RWPE2 (cell line): Measurements from ENCODE around the gene SMYD4.
"Not testable (repeated sequence)": the region's sequence is repeated elsewhere in the genome, so short reads cannot be mapped to it uniquely, and the experiment has no call there.

Experiments used
- ATAC-seq: fragments of 200-7000 bp; cut with Tn5 transposase; 3 replicates; pipeline ENCODE4 v1.9.1; 2021; ENCODE audit warnings: low read depth
- DNase-seq: peaks from one replicate; pipeline ENCODE4 v3.0.0-alpha.2; 2020; ENCODE audit warnings: low spot score
- H3K27ac ChIP-seq: fragments of 450-650 bp; 2 replicates; pipeline ENCODE4 v1.5.1; 2017; ENCODE audit warnings: mild to moderate bottlenecking; ENCODE audit not compliant: poor library complexity, severe bottlenecking
- H3K27me3 ChIP-seq: fragments of 250-450 bp; sonication (Bioruptor Pico); 2 replicates; pipeline ENCODE4 v1.5.1; 2021; ENCODE audit warnings: mild to moderate bottlenecking, moderate library complexity; ENCODE audit not compliant: insufficient read depth, poor library complexity, severe bottlenecking
- H3K36me3 ChIP-seq: fragments of 250-450 bp; sonication (Bioruptor Pico); 2 replicates; pipeline ENCODE4 v1.5.1; 2020; ENCODE audit warnings: low read depth, mild to moderate bottlenecking, moderate library complexity
- H3K4me1 ChIP-seq: fragments of 250-450 bp; sonication (Bioruptor Pico); 2 replicates; pipeline ENCODE4 v1.5.1; 2021; ENCODE audit warnings: mild to moderate bottlenecking, moderate library complexity; ENCODE audit not compliant: insufficient read depth, poor library complexity, severe bottlenecking
- H3K4me3 ChIP-seq: fragments of 250-450 bp; sonication (Bioruptor Pico); 2 replicates; pipeline ENCODE4 v1.5.1; 2021; ENCODE audit warnings: mild to moderate bottlenecking, moderate library complexity; ENCODE audit not compliant: severe bottlenecking
- H3K9me3 ChIP-seq: fragments of 250-450 bp; sonication (Bioruptor Pico); 2 replicates; pipeline ENCODE4 v1.5.1; 2021; ENCODE audit warnings: mild to moderate bottlenecking, moderate library complexity; ENCODE audit not compliant: severe bottlenecking
- TF ChIP-seq, protein P1 (sequence below): fragments of 450-650 bp; IDR thresholded peaks from one replicate; pipeline ENCODE4 v1.5.1; 2017; ENCODE audit warnings: mild to moderate bottlenecking, moderate library complexity; ENCODE audit not compliant: poor library complexity, severe bottlenecking

The SMYD4 gene

DNA sequence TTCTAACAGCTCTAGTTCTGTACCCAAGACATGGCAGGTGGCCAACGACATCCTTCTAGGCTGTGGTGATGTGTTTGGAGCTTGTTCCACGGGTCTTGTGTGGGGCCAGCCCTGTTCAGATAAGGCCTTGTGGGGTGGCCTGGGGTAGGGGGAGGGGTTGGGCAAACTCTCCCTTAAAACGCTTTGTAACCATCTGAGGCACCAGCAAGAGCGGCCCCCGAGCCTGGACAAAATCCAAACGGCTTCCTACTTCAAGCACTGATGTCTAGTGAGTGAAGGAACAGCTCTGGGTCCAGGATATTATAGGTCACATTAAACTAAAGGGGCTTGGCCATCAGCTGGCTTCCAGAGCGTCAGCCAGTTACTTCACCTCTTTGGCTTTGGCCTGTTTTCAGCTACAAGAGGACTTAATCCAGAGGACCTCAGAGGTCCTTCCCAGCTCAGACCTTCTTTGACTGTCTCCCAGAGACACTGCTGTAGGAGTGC, 56.0 kb downstream of the SMYD4 start:
- H3K9me3 ChIP-seq: no peaks in the 10 kb centered on the region
- DNase-seq: no peak
- peaks cover 14% of the 10 kb centered on the region for H3K4me1 ChIP-seq
- H3K27ac ChIP-seq: no peak overlapping the region
- peaks cover 29% of the 10 kb centered on the region for H3K36me3 ChIP-seq
- no peak overlapping the region for H3K4me3 ChIP-seq
- no peaks in the 10 kb centered on the region for H3K27me3 ChIP-seq
- TF ChIP-seq, protein P1, sequence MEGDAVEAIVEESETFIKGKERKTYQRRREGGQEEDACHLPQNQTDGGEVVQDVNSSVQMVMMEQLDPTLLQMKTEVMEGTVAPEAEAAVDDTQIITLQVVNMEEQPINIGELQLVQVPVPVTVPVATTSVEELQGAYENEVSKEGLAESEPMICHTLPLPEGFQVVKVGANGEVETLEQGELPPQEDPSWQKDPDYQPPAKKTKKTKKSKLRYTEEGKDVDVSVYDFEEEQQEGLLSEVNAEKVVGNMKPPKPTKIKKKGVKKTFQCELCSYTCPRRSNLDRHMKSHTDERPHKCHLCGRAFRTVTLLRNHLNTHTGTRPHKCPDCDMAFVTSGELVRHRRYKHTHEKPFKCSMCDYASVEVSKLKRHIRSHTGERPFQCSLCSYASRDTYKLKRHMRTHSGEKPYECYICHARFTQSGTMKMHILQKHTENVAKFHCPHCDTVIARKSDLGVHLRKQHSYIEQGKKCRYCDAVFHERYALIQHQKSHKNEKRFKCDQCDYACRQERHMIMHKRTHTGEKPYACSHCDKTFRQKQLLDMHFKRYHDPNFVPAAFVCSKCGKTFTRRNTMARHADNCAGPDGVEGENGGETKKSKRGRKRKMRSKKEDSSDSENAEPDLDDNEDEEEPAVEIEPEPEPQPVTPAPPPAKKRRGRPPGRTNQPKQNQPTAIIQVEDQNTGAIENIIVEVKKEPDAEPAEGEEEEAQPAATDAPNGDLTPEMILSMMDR: no peak
- no peak for ATAC-seq

DNA sequence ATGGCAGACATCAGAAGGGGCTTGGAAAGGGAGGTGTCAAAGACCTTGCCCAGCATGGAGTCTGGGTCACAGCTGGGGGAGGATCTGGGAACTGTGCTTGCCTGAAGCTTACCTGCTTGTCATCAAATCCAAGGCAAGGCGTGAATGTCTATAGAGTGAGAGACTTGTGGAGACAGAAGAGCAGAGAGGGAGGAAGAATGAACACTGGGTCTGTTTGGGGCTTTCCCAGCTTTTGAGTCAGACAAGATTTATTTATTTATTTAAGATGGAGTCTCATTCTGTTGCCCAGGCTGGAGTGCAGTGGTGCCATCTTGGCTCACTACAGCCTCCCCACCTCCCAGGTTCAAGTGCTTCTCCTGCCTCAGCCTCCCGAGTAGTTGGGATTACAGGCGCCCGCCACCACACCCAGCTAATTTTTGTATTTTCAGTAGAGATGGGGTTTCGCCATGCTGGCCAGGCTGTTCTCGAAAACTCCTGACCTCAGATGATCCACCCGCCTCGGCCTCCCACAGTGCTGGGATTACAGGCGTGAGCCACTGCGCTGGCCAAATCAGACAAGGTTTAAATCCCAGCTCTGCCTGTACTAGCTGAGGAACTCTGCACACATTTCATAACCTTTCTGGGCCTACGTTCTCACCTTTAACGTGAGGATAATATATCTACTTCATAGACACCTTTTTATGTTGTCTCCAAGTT, 56.6 kb downstream of the SMYD4 start:
- H3K4me3 ChIP-seq, H3K27me3 ChIP-seq, DNase-seq, H3K9me3 ChIP-seq, H3K27ac ChIP-seq, ATAC-seq: not testable (repeated sequence)
- peaks cover 23% of the 10 kb centered on the region for H3K36me3 ChIP-seq
- peaks cover 14% of the 10 kb centered on the region for H3K4me1 ChIP-seq

DNA sequence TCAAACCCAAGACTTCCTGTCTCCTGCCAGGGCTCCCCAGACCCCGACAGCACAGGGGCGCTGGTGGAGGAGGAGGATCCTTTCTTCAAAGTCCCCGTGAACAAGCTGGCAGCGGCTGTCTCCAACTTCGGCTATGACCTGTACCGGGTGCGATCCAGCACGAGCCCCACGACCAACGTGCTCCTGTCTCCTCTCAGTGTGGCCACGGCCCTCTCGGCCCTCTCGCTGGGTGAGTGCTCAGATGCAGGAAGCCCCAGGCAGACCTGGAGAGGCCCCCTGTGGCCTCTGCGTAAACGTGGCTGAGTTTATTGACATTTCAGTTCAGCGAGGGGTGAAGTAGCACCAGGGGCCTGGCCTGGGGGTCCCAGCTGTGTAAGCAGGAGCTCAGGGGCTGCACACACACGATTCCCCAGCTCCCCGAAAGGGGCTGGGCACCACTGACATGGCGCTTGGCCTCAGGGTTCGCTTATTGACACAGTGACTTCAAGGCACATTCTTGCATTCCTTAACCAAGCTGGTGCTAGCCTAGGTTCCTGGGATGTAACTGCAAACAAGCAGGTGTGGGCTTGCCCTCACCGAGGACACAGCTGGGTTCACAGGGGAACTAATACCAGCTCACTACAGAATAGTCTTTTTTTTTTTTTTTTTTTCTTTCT, 59.8 kb downstream of the SMYD4 start:
- no peak overlapping the region for H3K4me3 ChIP-seq
- no peaks in the 10 kb centered on the region for H3K27me3 ChIP-seq
- H3K9me3 ChIP-seq: no peaks in the 10 kb centered on the region
- 0 out of 2 replicates have a peak, but pooled peaks cover 3% of the 10 kb centered on the region for H3K36me3 ChIP-seq
- DNase-seq: peak; percentile 89
- H3K4me1 ChIP-seq: peaks cover 14% of the 10 kb centered on the region
- H3K27ac ChIP-seq: peak overlapping the region; percentile 82
- peak; percentile 96 for ATAC-seq
- TF ChIP-seq, protein P1: no peak

DNA sequence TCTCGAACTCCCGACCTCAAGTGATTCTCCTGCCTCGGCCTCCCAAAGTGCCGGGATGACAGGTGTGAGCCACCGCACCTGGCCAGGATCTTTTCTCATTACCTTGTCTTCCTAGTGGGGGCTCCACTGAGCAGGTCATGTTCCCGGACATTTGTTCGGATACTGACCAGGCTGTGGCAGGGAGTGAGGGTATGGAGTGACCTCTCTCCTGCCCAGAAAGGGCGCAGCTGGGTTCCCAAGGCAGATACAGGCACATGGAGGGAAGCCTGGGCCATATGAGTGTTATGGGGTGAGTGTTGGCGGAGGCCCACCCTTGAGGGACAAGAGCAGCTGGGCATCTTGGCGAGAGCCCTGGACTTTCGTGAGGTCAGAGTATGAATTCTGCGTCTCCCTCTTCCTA, 62.3 kb downstream of the SMYD4 start:
- peaks cover 23% of the 10 kb centered on the region for H3K4me1 ChIP-seq
- DNase-seq: no peak
- no peak overlapping the region for H3K4me3 ChIP-seq
- H3K27me3 ChIP-seq: no peaks in the 10 kb centered on the region
- no peak for ATAC-seq
- H3K9me3 ChIP-seq: no peaks in the 10 kb centered on the region
- TF ChIP-seq, protein P1: no peak
- H3K27ac ChIP-seq: no peak overlapping the region
- H3K36me3 ChIP-seq: 0 out of 2 replicates have a peak, but pooled peaks cover 3% of the 10 kb centered on the region

DNA sequence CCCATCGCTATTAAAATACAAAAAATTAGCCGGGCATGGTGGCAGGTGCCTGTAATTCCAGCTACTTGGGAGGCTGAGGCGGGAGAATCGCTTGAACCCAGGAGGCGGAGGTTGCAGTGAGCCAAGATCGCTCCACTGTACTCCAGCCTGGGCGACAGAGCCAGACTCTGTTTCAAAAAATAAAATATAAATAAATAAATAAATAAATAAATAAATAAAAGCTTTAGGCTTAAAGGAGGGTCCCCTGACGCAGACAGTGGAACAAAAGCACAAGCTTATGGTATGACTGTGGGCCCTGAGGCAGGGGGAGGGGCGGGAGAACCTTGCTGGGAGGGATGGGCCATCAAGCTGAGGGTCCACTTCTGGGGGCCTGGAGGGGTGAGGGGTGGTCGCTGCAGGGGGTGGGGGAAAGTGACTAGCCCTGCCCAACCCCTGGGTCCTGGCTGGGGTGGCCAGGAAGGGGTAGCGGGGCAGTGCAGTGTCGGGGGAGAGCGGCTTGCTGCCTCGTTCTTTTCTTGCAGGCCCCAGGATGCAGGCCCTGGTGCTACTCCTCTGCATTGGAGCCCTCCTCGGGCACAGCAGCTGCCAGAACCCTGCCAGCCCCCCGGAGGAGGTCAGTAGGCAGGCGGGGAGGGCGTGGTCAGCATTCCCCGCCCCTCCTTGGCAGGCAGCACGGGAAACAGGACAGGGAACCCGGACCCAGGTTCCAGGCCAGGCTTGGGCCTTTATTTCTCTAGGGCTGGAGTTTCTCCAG, 63.1 kb downstream of the SMYD4 start:
- H3K9me3 ChIP-seq: no peaks in the 10 kb centered on the region
- H3K36me3 ChIP-seq: no peaks in the 10 kb centered on the region
- H3K27ac ChIP-seq: no peak overlapping the region
- ATAC-seq (no peak), DNase-seq (no peak)
- TF ChIP-seq, protein P1: no peak
- no peaks in the 10 kb centered on the region for H3K27me3 ChIP-seq
- H3K4me3 ChIP-seq: no peak overlapping the region
- H3K4me1 ChIP-seq: peaks cover 23% of the 10 kb centered on the region
